BJ (cell line): Measurements from ENCODE around the gene SHLD1. TPM values are rescaled to one million over a fixed set of nuclear protein-coding genes. Genes with fewer than 3 reads are reported as not detected.

ENCODE experiments used
- CTCF ChIA-PET: fragments of 350-600 bp; formaldehyde crosslinking; extraction: SDS; loops from one replicate; lab custom pipeline; 2021; ENCODE audit warnings: antibody characterized with exemption, inconsistent platforms; lab: Yijun Ruan, JAX
- POLR2A ChIA-PET: fragments of 300-600 bp; sonication (Branson Sonifier 250); formaldehyde crosslinking; extraction: SDS; loops from one replicate; lab custom pipeline; 2021; ENCODE audit warnings: antibody characterized with exemption; lab: Charles Lee
- DNase-seq: peaks from one replicate; pipeline ENCODE4 v3.0.0-alpha.2; 2011; ENCODE audit warnings: low read depth
- H3K27me3 ChIP-seq: 2 replicates; pipeline ENCODE4 v1.6.0; 2011; ENCODE audit warnings: low read length; ENCODE audit not compliant: control insufficient read depth, insufficient read depth
- H3K36me3 ChIP-seq: 2 replicates; pipeline ENCODE4 v1.5.1; 2011; ENCODE audit warnings: low read length; ENCODE audit not compliant: control insufficient read depth, insufficient read depth
- H3K4me3 ChIP-seq: 2 replicates; pipeline ENCODE4 v1.5.1; 2011; ENCODE audit warnings: low read depth, mild to moderate bottlenecking, control low read depth, low read length
- polyA plus RNA-seq: library from polyadenylated mRNA; depleted of rRNA; stranded (reverse); fragments of >200 nt; gene quantifications from 2 replicates; pipeline ENCODE4 v1.2.3, GENCODE V29; 2011; rRNA removed
- small RNA-seq: library from RNA; depleted of rRNA; stranded (forward); fragments of <200 nt; gene quantifications from one replicate; pipeline ENCODE3, GENCODE V24; 2012; ENCODE audit warnings: low replicate concordance, low read depth; ENCODE audit not compliant: insufficient read length
- TF ChIP-seq, protein P1 (sequence below): IDR thresholded peaks from 2 replicates; pipeline ENCODE4 v1.5.1; 2011; ENCODE audit warnings: low read depth, mild to moderate bottlenecking, control low read depth, inconsistent platforms, low read length, moderate library complexity; ENCODE audit not compliant: insufficient read depth

The SHLD1 gene
- polyA plus RNA-seq, 1 experiment = 2.0 TPM

DNA sequence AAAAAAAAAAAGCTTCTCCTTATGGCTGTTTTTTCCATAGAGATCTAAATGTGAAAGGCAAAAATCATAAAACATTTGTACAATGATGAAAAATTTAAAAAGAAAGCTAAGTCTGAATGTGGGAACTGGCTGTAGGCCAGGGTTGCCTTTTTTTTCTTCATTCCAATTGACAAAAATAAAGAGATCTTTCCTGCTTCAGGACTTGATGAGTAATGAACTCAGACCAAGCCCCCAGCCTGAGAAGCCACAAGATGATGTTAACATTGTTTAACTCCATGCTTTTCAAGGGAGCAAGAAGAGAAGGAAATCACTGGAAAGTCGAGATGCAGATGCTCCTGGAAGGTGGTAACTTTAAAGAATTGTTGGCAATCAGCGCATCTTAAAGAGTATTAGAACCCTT lies 158.8 kb downstream of the SHLD1 start:
- no peak for DNase-seq
- CTCF ChIA-PET = no interaction called here
- TF ChIP-seq, protein P1, sequence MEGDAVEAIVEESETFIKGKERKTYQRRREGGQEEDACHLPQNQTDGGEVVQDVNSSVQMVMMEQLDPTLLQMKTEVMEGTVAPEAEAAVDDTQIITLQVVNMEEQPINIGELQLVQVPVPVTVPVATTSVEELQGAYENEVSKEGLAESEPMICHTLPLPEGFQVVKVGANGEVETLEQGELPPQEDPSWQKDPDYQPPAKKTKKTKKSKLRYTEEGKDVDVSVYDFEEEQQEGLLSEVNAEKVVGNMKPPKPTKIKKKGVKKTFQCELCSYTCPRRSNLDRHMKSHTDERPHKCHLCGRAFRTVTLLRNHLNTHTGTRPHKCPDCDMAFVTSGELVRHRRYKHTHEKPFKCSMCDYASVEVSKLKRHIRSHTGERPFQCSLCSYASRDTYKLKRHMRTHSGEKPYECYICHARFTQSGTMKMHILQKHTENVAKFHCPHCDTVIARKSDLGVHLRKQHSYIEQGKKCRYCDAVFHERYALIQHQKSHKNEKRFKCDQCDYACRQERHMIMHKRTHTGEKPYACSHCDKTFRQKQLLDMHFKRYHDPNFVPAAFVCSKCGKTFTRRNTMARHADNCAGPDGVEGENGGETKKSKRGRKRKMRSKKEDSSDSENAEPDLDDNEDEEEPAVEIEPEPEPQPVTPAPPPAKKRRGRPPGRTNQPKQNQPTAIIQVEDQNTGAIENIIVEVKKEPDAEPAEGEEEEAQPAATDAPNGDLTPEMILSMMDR = no peak
- POLR2A ChIA-PET = no interaction called here
- no peak overlapping the region for H3K4me3 ChIP-seq
- no peaks in the 10 kb centered on the region for H3K36me3 ChIP-seq
- H3K27me3 ChIP-seq = peaks cover 2% of the 10 kb centered on the region

DNA sequence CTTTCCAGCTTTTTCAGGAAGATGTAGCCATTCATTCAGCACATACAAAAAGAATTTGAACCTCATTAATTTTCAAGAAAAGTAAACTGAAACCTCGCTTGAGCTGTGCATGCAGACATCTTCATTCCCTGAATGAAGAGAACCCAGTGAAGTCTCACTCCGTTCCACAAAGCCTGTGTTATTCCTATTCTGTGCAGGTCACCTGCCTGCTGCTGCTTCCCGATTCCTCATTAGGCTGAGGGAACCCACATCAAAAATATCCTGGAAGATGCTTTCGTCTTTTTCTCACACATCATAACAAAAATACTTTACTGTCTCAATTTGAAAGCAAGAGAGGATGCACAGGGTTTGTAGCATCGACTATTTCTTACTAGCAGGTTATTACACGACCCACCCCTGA lies 160.0 kb downstream of the SHLD1 start:
- peaks cover 2% of the 10 kb centered on the region for H3K27me3 ChIP-seq
- no peaks in the 10 kb centered on the region for H3K36me3 ChIP-seq
- no peak for DNase-seq
- POLR2A ChIA-PET = no interaction called here
- CTCF ChIA-PET = interaction anchor here (0.6 kb wide), 1 partner anchor 19 kb away, joined by 4 read pairs; no protein-coding TSS in a partner anchor
- TF ChIP-seq, protein P1 = no peak
- no peak overlapping the region for H3K4me3 ChIP-seq

DNA sequence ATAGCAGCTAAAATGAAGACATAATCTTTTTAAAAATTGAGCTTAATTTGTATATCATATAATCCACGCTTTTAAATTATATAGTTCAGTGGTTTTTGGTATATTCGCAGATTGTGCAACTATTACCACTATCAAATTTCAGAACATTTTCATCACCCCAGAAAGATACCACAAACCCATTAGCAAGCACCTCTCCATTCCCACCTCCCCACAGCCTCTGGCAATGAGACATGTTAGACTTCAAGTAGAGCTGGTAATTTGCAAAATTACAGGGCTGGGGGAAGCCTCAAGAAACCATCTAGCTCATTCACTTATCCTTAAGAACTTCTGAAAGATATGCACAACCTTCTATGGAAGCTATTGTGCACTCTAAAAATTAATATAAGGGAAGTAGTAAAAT lies 163.0 kb downstream of the SHLD1 start:
- TF ChIP-seq, protein P1 = no peak
- no peak for DNase-seq
- ChIA-PET POLR2A (no interaction called here), CTCF (interaction anchor here (0.8 kb wide), 1 partner anchor 54 kb away, joined by 3 read pairs; no protein-coding TSS in a partner anchor)
- no peaks in the 10 kb centered on the region; the same call in 1 of the 2 replicates for H3K27me3 ChIP-seq
- H3K36me3 ChIP-seq = no peaks in the 10 kb centered on the region
- no peak overlapping the region for H3K4me3 ChIP-seq

Small RNAs within 50 kb of the gene (small RNA-seq; reads per million reads assigned to genes)
- gene RNU1-55P = not detected

Other genes with a start within 250 kb of the SHLD1 start
- 8.6 and 21.7 TPM in 2 replicates for gene GPCPD1, start 139.4 kb upstream of the SHLD1 start, polyA plus RNA-seq
- 0.05 TPM in 2 replicates for gene CHGB, start 161.1 kb downstream of the SHLD1 start, polyA plus RNA-seq
- gene TRMT6, start 200.1 kb downstream of the SHLD1 start, polyA plus RNA-seq = 4.6 and 7.2 TPM in 2 replicates
- 2.7 and 4.7 TPM in 2 replicates for gene MCM8, start 200.3 kb downstream of the SHLD1 start, polyA plus RNA-seq